Nephron progenitor cell (in vitro differentiated cells): Measurements from ENCODE around the gene ZNF784.

Experiments
- DNase-seq: peaks from one replicate; pipeline ENCODE4 v3.0.0; 2021
- H3K27ac Mint-ChIP-seq: 2 replicates; pipeline ENCODE4 v1.8.0; 2021; ENCODE audit warnings: mild to moderate bottlenecking, moderate library complexity, mixed read lengths
- H3K27me3 Mint-ChIP-seq: 2 replicates; pipeline ENCODE4 v1.8.0; 2021; ENCODE audit warnings: mild to moderate bottlenecking, low read depth, mixed read lengths; ENCODE audit not compliant: poor library complexity
- H3K36me3 Mint-ChIP-seq: 2 replicates; pipeline ENCODE4 v1.8.0; 2021; ENCODE audit warnings: low read depth, mixed read lengths
- H3K4me1 Mint-ChIP-seq: 2 replicates; pipeline ENCODE4 v1.8.0; 2021; ENCODE audit warnings: mixed read lengths
- H3K4me3 Mint-ChIP-seq: 2 replicates; pipeline ENCODE4 v1.8.0; 2021; ENCODE audit warnings: mild to moderate bottlenecking, moderate library complexity, mixed read lengths
- H3K9me3 Mint-ChIP-seq: 2 replicates; pipeline ENCODE4 v1.8.0; 2021; ENCODE audit warnings: mild to moderate bottlenecking, moderate library complexity, mixed read lengths
- CTCF ChIP-seq: fragments of 200-600 bp; sonication (generic); IDR thresholded peaks from 2 replicates; pipeline ENCODE4 v1.5.0; 2021; ENCODE audit warnings: antibody characterized with exemption

The ZNF784 gene

DNA sequence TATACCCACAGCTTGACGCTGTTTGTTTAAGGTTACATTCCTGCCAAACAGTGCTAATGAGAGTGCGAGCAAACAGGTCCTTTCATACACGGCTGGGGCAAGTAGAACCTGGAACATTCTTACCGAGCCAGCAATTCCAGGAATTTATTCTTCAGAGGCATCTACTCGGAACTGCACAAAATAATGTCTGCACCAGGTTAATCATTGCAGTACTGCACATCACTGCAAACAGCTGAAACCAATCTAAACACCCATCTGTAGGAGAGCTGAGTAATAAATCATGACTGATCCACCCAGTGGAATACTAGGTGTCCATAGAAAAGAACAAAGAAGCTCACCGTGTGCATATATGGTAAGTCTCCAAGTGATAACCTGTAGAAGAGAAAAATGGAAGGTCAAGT is 42.5 kb downstream of the ZNF784 start:
- TF ChIP-seq CTCF = no peak
- no peaks in the 10 kb centered on the region for H3K27me3 Mint-ChIP-seq
- peak overlapping the region; percentile 68 for H3K27ac Mint-ChIP-seq
- H3K9me3 Mint-ChIP-seq = no peaks in the 10 kb centered on the region
- DNase-seq = no peak
- peaks cover 8% of the 10 kb centered on the region for H3K36me3 Mint-ChIP-seq
- H3K4me3 Mint-ChIP-seq = peak overlapping the region; percentile 49
- peaks cover 54% of the 10 kb centered on the region for H3K4me1 Mint-ChIP-seq

DNA sequence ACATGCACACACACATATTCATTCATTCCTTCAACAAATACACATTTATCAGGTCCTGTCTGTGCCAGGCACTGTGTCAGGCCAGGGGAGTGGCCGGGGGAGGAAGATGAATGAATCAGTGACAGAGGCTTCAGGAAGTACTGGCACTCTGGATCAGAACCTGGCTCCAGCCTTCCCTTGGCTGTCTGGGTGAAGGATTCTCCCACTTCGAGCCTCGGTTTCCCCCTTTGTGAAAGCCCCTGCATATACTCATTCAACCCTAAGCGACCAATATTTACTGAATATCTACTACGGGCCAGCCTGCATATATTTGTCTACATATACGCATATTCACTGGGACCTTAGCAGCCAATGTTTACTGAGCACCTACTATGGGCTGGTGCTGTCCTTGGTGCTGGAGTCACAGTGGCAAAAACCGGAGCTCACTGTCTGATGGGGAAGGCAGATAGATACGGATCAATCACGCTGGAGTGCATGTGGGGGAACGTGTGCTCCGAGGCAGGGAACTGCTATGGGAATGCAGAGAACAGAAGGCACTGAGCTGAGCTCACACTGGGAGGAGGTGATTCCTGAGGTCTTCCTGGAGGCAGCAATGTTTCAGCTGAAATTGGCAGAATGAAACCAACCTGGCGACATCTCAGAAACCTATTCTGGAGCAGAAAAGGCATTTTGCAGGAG is 43.1 kb downstream of the ZNF784 start:
- H3K27me3 Mint-ChIP-seq = no peaks in the 10 kb centered on the region
- DNase-seq = peak; percentile 51
- no peak for TF ChIP-seq CTCF

GRCh38 chr19:55580628-55581144 is 43.7 kb downstream of the ZNF784 start, which contains the start of gene ZNF579:
ZNF579 (minus strand) TSS chr19:55580848; CDS start chr19:55579639, 1,209 bp downstream.
- no peak for TF ChIP-seq CTCF
- H3K36me3 Mint-ChIP-seq = peaks cover 20% of the 10 kb centered on the region
- no peaks in the 10 kb centered on the region for H3K27me3 Mint-ChIP-seq
- peaks cover 44% of the 10 kb centered on the region for H3K4me1 Mint-ChIP-seq
- H3K27ac Mint-ChIP-seq = peak within 1 kb of the TSS; percentile 83
- peak within 1 kb of the TSS; percentile 95 for H3K4me3 Mint-ChIP-seq
- DNase-seq = peak; percentile 82
- H3K9me3 Mint-ChIP-seq = no peaks in the 10 kb centered on the region

More for the DNA sequence above, 43.1 kb downstream of the ZNF784 start:
- H3K36me3 Mint-ChIP-seq = peaks cover 14% of the 10 kb centered on the region
- H3K27ac Mint-ChIP-seq = peak overlapping the region; percentile 34
- peaks cover 50% of the 10 kb centered on the region for H3K4me1 Mint-ChIP-seq
- H3K4me3 Mint-ChIP-seq = peak overlapping the region; percentile 95
- H3K9me3 Mint-ChIP-seq = no peaks in the 10 kb centered on the region

- peaks cover 27% of the 10 kb centered on the region for H3K36me3 Mint-ChIP-seq
- H3K4me1 Mint-ChIP-seq = peaks cover 37% of the 10 kb centered on the region
- H3K4me3 Mint-ChIP-seq = peak overlapping the region; percentile 95
- H3K9me3 Mint-ChIP-seq = no peaks in the 10 kb centered on the region
- no peak for TF ChIP-seq CTCF
- no peaks in the 10 kb centered on the region for H3K27me3 Mint-ChIP-seq
- H3K27ac Mint-ChIP-seq = peak overlapping the region; percentile 83
- peak; percentile 56 for DNase-seq
Observed at GRCh38 chr19:55579766-55580621, 44.4 kb downstream of the ZNF784 start.

- no peak for TF ChIP-seq CTCF
- no peak for DNase-seq
- Mint-ChIP-seq H3K4me1 (peaks cover 30% of the 10 kb centered on the region), H3K4me3 (peak overlapping the region; percentile 95), H3K36me3 (peaks cover 29% of the 10 kb centered on the region), H3K9me3 (no peaks in the 10 kb centered on the region), H3K27me3 (no peaks in the 10 kb centered on the region), H3K27ac (peak overlapping the region; percentile 83)
Observed at GRCh38 chr19:55578761-55579747, 45.3 kb downstream of the ZNF784 start.
